Endothelial cell of umbilical vein (primary cell): ENCODE measurements around the gene HMCN1. TPM values are rescaled to one million over a fixed set of nuclear protein-coding genes. Genes with fewer than 3 reads are reported as not detected.

ENCODE experiments used
- BruUV-seq: library from RNA; stranded (reverse); fragments of 400-500 nt; replicated peaks from 2 replicates; lab custom pipeline; 2021; lab: Mats Ljungman, UMichigan
- CTCF ChIA-PET: fragments of 300-600, 350-600 bp; sonication (Branson Sonifier 250); formaldehyde crosslinking; loops from one replicate; lab custom pipeline; 2021; ENCODE audit warnings: antibody characterized with exemption, inconsistent platforms; lab: Charles Lee
- POLR2A ChIA-PET: fragments of 300-600, 350-600 bp; sonication (Branson Sonifier 250); formaldehyde crosslinking; loops from one replicate; lab custom pipeline; 2021; ENCODE audit warnings: antibody characterized with exemption, inconsistent platforms; lab: Charles Lee
- DNase-seq: peaks from one replicate; pipeline ENCODE4 v3.0.0-alpha.2; 2011; ENCODE audit warnings: low read depth, low spot score
- FAIRE-seq: peaks from 2 replicates; lab custom pipeline; 2011; peaks lifted over from hg19 to GRCh38; lab: Jason Lieb, UNC
- H2AFZ ChIP-seq: 2 replicates; pipeline ENCODE4 v1.6.0; 2012; ENCODE audit warnings: low read depth, low read length, control low read depth, inconsistent platforms
- H3K27ac ChIP-seq: 2 replicates; pipeline ENCODE4 v1.5.1; 2011; ENCODE audit warnings: low read depth, mild to moderate bottlenecking, control low read depth, low read length, moderate library complexity; ENCODE audit not compliant: insufficient read depth
- H3K27me3 ChIP-seq, 2 experiments: 2 replicates each; pipeline versions ENCODE4 v1.6.0 to v1.6.1; 2011; ENCODE audit warnings: low read length in 2 of 2, mixed read lengths in 1 of 2; ENCODE audit not compliant: control insufficient read depth in 2 of 2, insufficient read depth in 2 of 2
- H3K36me3 ChIP-seq, 2 experiments: 2 replicates in 1 of 2; 3 replicates in 1 of 2; pipeline ENCODE4 v1.5.1; 2011; ENCODE audit warnings: low read length in 2 of 2, mild to moderate bottlenecking in 1 of 2, moderate library complexity in 1 of 2; ENCODE audit not compliant: control insufficient read depth in 2 of 2, insufficient read depth in 2 of 2; ENCODE audit errors: extremely low read depth in 1 of 2
- H3K4me1 ChIP-seq: 3 replicates; pipeline ENCODE4 v1.5.1; 2011; ENCODE audit warnings: mild to moderate bottlenecking, low read length; ENCODE audit not compliant: control insufficient read depth, insufficient read depth; ENCODE audit errors: extremely low read depth
- H3K4me2 ChIP-seq: 2 replicates; pipeline ENCODE4 v1.6.1; 2011; ENCODE audit warnings: low read length, control low read depth, mixed read lengths; ENCODE audit not compliant: insufficient read depth
- H3K4me3 ChIP-seq, 3 experiments: fragments of 200-600 bp in 1 of 3; sonication (generic), shearing (Covaris generic) in 1 of 3; replicated peaks in 1 of 3; 2 replicates each; pipeline ENCODE4 v1.5.1; 2011 to 2016; ENCODE audit warnings: control low read depth in 3 of 3, low read length in 3 of 3, mild to moderate bottlenecking in 2 of 3, inconsistent platforms in 1 of 3, low read depth in 1 of 3, moderate library complexity in 1 of 3; ENCODE audit not compliant: insufficient read depth in 1 of 3
- H3K79me2 ChIP-seq: 2 replicates; pipeline ENCODE4 v1.6.0; 2012; ENCODE audit warnings: low read length, inconsistent platforms; ENCODE audit not compliant: control insufficient read depth, insufficient read depth
- H3K9ac ChIP-seq: replicated peaks from 2 replicates; pipeline ENCODE3; 2011; ENCODE audit warnings: low read length, control low read depth; ENCODE audit not compliant: insufficient read depth; ENCODE audit errors: extremely low read depth
- H3K9me1 ChIP-seq: replicated peaks from 3 replicates; pipeline ENCODE4 v1.6.0; 2011; ENCODE audit warnings: mild to moderate bottlenecking, low read length; ENCODE audit not compliant: control insufficient read depth, insufficient read depth; ENCODE audit errors: extremely low read depth
- H3K9me3 ChIP-seq: replicated peaks from 2 replicates; pipeline ENCODE4 v1.5.1; 2012; ENCODE audit warnings: low read length, inconsistent platforms; ENCODE audit not compliant: control insufficient read depth, insufficient read depth
- H4K20me1 ChIP-seq: replicated peaks from 2 replicates; pipeline ENCODE3; 2011; ENCODE audit warnings: mild to moderate bottlenecking, low read length; ENCODE audit not compliant: control insufficient read depth, insufficient read depth; ENCODE audit errors: extremely low read depth
- CTCF ChIP-seq, 2 donors: IDR thresholded peaks; 1 replicate in 1 of 2; 2 replicates in 1 of 2; pipeline ENCODE4 v1.5.1; 2011; ENCODE audit warnings: low read length in 2 of 2, mild to moderate bottlenecking in 2 of 2, moderate library complexity in 2 of 2, control low read depth in 1 of 2, inconsistent platforms in 1 of 2, low read depth in 1 of 2; ENCODE audit not compliant: insufficient read depth in 1 of 2; ENCODE audit errors: extremely low read depth in 1 of 2
- EZH2 ChIP-seq: IDR thresholded peaks from 2 replicates; pipeline ENCODE4 v1.6.1; 2012; ENCODE audit warnings: borderline replicate concordance, low read depth, mild to moderate bottlenecking, moderate library complexity, low read length, inconsistent platforms; ENCODE audit not compliant: severe bottlenecking
- FOS ChIP-seq: IDR thresholded peaks from 2 replicates; pipeline ENCODE4 v1.6.1; 2011; ENCODE audit warnings: mild to moderate bottlenecking, low read length, moderate library complexity, borderline replicate concordance; ENCODE audit not compliant: insufficient read depth
- GATA2 ChIP-seq: IDR thresholded peaks from 2 replicates; pipeline ENCODE4 v1.7.0; 2011; ENCODE audit warnings: low read depth, mild to moderate bottlenecking, moderate library complexity, mixed read lengths, low read length; ENCODE audit not compliant: insufficient read length, insufficient read depth
- JUN ChIP-seq: IDR thresholded peaks from 2 replicates; pipeline ENCODE4 v1.6.1; 2011; ENCODE audit warnings: borderline replicate concordance, low read depth; ENCODE audit not compliant: insufficient read length, insufficient read depth
- MAX ChIP-seq: IDR thresholded peaks from 2 replicates; pipeline ENCODE4 v1.6.1; 2011; ENCODE audit not compliant: insufficient read depth, insufficient read length
- MYC ChIP-seq: IDR thresholded peaks from one replicate; pipeline ENCODE4 v1.6.1; 2011; ENCODE audit warnings: mild to moderate bottlenecking, low read depth, low read length
- POLR2A ChIP-seq: IDR thresholded peaks from 2 replicates; pipeline ENCODE4 v1.6.1; 2012; ENCODE audit warnings: low read depth, mild to moderate bottlenecking, control low read depth, low read length
- POLR2AphosphoS5 ChIP-seq: IDR thresholded peaks from 2 replicates; pipeline ENCODE4 v1.6.1; 2012; ENCODE audit warnings: low read depth, mild to moderate bottlenecking, control low read depth, low read length, moderate library complexity; ENCODE audit not compliant: insufficient read depth
- dilution Hi-C: fragments of 300-500 bp; cut with MboI; formaldehyde crosslinking; loops from one replicate; pipeline ENCODE4 v1.15.0; 2019; ENCODE audit warnings: low sequenced_read_pairs; ENCODE audit not compliant: extremely low pct_ligation_motif_present
- intact Hi-C: fragments of 100-400 bp; cut with micrococcal nuclease; formaldehyde crosslinking; loops from one replicate; pipeline ENCODE4 v1.10.0; 2022
- polyA plus RNA-seq, 4 experiments: library from polyadenylated mRNA; depleted of rRNA in 3 of 4; stranded (reverse) in 3 of 4; unstranded in 1 of 4; fragments of >200 nt; gene quantifications; 2 replicates each; pipeline versions ENCODE4 v1.2.1 to v1.2.3, GENCODE V29; 2011 to 2012; ENCODE audit warnings: missing spikeins in 1 of 4
- total RNA-seq: library from RNA; stranded (reverse); gene quantifications from 2 replicates; pipeline ENCODE4 v1.2.3, GENCODE V29; 2021

The HMCN1 gene
- total and polyA plus RNA-seq, 2 donors (not counting 3 experiments of a cell fraction or from before 2014, with no cell fraction given): 10.3 to 16.0 TPM

DNA sequence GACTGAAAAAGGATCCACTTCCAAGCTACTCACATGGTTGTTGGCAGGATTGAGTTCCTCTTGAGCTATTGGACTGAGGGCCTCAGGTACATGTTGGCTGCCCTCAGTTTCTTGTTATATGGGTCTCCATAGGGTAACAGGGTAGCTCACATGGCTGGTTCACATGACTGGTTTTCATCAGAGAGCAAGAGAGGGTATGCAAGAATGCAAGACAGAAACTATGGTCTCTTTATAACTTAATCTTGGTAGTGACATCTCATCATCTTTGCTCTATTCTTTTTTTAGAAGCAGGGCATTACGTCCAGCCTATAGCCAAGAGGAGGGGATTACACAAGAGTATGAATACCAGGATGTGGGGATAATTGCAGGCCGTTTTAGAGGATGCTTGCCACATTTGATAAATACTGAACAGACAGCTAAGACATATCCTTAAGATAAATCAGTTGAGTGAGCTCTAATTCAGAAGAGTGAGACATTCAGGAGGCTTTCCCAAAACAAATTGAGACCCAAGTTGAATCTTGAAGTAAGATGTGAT, 100.2 kb downstream of the HMCN1 start:
- no peak for FAIRE-seq
- DNase-seq: no peak
- Histone ChIP-seq H2AFZ (no peak overlapping the region), H3K27me3 (no peaks in the 10 kb centered on the region), H3K4me1 (peaks cover 6% of the 10 kb centered on the region), H4K20me1 (no peaks in the 10 kb centered on the region), H3K27ac (no peak overlapping the region), H3K9me1 (no peaks in the 10 kb centered on the region), H3K9me3 (no peaks in the 10 kb centered on the region), H3K4me2 (no peak overlapping the region), H3K79me2 (no peaks in the 10 kb centered on the region), H3K9ac (no peak overlapping the region), H3K36me3 (no peaks in the 10 kb centered on the region), H3K4me3 (no peak overlapping the region)
- TF ChIP-seq GATA2 (no peak), MYC (no peak), CTCF (IDR thresholded peaks at IDR 0.05; ENCODE audit: extremely low read depth in 1 of 2, insufficient read depth in 1 of 2, low read depth in 1 of 2, low read length in 2 of 2) (no peak), POLR2AphosphoS5 (no peak), MAX (no peak), EZH2 (no peak), POLR2A (no peak), FOS (no peak), JUN (no peak)
- ChIA-PET CTCF (interaction anchor here (0.7 to 1.7 kb wide), 4 partner anchors 13 to 210 kb away, joined by 3 read pairs; no protein-coding TSS in a partner anchor), POLR2A (no interaction called here)
- no TSS peak for BruUV-seq
- dilution Hi-C loops (no loop called here), intact Hi-C loops (no loop called here)
